ENCODE results near the gene CNKSR2. TPM values are rescaled to one million over a fixed set of nuclear protein-coding genes. Genes with fewer than 3 reads are reported as not detected.
"Not testable (repeated sequence)": the region's sequence is repeated elsewhere in the genome, so short reads cannot be mapped to it uniquely, and the experiment has no call there.

Gene CNKSR2
- total and polyA plus RNA-seq, 10 of the 15 experiments (the other 5 are each of a cell fraction or from before 2014, with no cell fraction given), result 0.02 to 0.69 (median 0.18) TPM; not detected in 4

DNA sequence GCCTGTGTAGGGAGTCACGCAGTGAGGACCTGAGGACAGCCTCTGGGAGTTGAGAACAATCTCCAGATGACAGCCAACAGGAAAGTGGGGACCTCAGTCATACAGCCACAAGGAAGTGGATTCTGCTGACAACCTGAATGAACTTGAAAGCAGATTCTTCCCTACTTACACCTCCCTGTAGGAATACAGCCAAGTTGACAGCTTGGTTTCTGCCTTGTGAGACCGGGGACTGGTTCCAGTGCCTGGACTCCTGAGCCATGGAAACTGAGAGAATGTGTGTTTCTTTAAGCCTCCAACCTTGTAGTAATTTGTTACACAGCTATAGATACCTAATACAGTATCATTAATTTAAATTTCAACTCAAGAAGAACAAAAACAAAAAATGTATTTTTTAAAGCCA is 107.5 kb downstream of the CNKSR2 start:
- intact Hi-C loops (cut with micrococcal nuclease; ENCODE audit: unreplicated experiment) (loop anchor here (10.0 kb wide), 1 partner anchor 253 kb away; no protein-coding TSS in a partner anchor), in situ Hi-C loops (cut with MboI) (loop anchor here (5.0 kb wide), 1 partner anchor 949 kb away; no protein-coding TSS in a partner anchor)
- Histone ChIP-seq H3K27me3 (replicated peaks in 1 of 2; ENCODE audit: control insufficient read depth in 2 of 2, insufficient read depth in 2 of 2, low read length in 1 of 2) (no peaks in the 10 kb centered on the region), H3K4me2 (ENCODE audit: control insufficient read depth, insufficient read depth) (no peak overlapping the region), H3K4me3 (no peak overlapping the region), H4K20me1 (ENCODE audit: control insufficient read depth, insufficient read depth) (no peaks in the 10 kb centered on the region), H3K9me3 (replicated peaks; ENCODE audit: control insufficient read depth, insufficient read depth, low read length) (no peaks in the 10 kb centered on the region), H2AFZ (ENCODE audit: control insufficient read depth, low read depth, low read length) (no peak overlapping the region), H3K79me2 (ENCODE audit: control insufficient read depth, insufficient read depth, low read length) (no peaks in the 10 kb centered on the region), H3K9ac (ENCODE audit: control insufficient read depth, insufficient read depth, low read length) (no peak overlapping the region), H3K36me3 (ENCODE audit: control insufficient read depth in 2 of 2, insufficient read depth in 2 of 2, low read length in 1 of 2) (no peaks in the 10 kb centered on the region), H3K4me1 (ENCODE audit: control insufficient read depth, insufficient read depth, low read length) (no peaks in the 10 kb centered on the region), H3K27ac (ENCODE audit: control insufficient read depth, insufficient read depth) (no peak overlapping the region)
- BruUV-seq (replicated peaks), result no TSS peak
- CTCF ChIA-PET, result interaction anchor here (1.8 to 9.0 kb wide), 3 partner anchors 7 to 952 kb away, joined by 13 to 148 read pairs (median 13); no protein-coding TSS in a partner anchor
- TF ChIP-seq MXI1 (IDR thresholded peaks at IDR 0.05; ENCODE audit: low read depth, low read length) (no peak), SPI1 (IDR thresholded peaks at IDR 0.05; ENCODE audit: borderline replicate concordance, insufficient read depth, low read depth, low read length) (no peak), SIN3A (IDR thresholded peaks at IDR 0.05; ENCODE audit: low read depth, low read length) (no peak), KLF5 (IDR thresholded peaks at IDR 0.05; ENCODE audit: partially characterized antibody) (no peak), LARP7 (IDR thresholded peaks at IDR 0.05) (no peak), MYB (IDR thresholded peaks at IDR 0.05; ENCODE audit: borderline replicate concordance, low read depth, low read length) (no peak), PAX5 (IDR thresholded peaks at IDR 0.05; ENCODE audit: borderline replicate concordance, low read depth, low read length) (no peak), TCF7 (IDR thresholded peaks at IDR 0.05; ENCODE audit: borderline replicate concordance) (no peak)
- TF ChIP-seq, protein P1, sequence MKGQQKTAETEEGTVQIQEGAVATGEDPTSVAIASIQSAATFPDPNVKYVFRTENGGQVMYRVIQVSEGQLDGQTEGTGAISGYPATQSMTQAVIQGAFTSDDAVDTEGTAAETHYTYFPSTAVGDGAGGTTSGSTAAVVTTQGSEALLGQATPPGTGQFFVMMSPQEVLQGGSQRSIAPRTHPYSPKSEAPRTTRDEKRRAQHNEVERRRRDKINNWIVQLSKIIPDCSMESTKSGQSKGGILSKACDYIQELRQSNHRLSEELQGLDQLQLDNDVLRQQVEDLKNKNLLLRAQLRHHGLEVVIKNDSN (IDR thresholded peaks at IDR 0.05; ENCODE audit: borderline replicate concordance, extremely low read length, insufficient read depth, low read depth, low read length), result no peak
- TF ChIP-seq, protein P2, sequence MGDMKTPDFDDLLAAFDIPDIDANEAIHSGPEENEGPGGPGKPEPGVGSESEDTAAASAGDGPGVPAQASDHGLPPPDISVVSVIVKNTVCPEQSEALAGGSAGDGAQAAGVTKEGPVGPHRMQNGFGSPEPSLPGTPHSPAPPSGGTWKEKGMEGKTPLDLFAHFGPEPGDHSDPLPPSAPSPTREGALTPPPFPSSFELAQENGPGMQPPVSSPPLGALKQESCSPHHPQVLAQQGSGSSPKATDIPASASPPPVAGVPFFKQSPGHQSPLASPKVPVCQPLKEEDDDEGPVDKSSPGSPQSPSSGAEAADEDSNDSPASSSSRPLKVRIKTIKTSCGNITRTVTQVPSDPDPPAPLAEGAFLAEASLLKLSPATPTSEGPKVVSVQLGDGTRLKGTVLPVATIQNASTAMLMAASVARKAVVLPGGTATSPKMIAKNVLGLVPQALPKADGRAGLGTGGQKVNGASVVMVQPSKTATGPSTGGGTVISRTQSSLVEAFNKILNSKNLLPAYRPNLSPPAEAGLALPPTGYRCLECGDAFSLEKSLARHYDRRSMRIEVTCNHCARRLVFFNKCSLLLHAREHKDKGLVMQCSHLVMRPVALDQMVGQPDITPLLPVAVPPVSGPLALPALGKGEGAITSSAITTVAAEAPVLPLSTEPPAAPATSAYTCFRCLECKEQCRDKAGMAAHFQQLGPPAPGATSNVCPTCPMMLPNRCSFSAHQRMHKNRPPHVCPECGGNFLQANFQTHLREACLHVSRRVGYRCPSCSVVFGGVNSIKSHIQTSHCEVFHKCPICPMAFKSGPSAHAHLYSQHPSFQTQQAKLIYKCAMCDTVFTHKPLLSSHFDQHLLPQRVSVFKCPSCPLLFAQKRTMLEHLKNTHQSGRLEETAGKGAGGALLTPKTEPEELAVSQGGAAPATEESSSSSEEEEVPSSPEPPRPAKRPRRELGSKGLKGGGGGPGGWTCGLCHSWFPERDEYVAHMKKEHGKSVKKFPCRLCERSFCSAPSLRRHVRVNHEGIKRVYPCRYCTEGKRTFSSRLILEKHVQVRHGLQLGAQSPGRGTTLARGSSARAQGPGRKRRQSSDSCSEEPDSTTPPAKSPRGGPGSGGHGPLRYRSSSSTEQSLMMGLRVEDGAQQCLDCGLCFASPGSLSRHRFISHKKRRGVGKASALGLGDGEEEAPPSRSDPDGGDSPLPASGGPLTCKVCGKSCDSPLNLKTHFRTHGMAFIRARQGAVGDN (IDR thresholded peaks at IDR 0.05), result no peak
- TF ChIP-seq, protein P3, sequence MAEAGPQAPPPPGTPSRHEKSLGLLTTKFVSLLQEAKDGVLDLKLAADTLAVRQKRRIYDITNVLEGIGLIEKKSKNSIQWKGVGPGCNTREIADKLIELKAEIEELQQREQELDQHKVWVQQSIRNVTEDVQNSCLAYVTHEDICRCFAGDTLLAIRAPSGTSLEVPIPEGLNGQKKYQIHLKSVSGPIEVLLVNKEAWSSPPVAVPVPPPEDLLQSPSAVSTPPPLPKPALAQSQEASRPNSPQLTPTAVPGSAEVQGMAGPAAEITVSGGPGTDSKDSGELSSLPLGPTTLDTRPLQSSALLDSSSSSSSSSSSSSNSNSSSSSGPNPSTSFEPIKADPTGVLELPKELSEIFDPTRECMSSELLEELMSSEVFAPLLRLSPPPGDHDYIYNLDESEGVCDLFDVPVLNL (IDR thresholded peaks at IDR 0.05; ENCODE audit: low read depth, low read length), result no peak
- RAD21 ChIA-PET (ENCODE audit: unreplicated experiment), result interaction anchor here (3.2 kb wide), 1 partner anchor 952 kb away, joined by 20 read pairs; no protein-coding TSS in a partner anchor
- no peak for ATAC-seq
- FAIRE-seq, result no peak
- no peak for DNase-seq (ENCODE audit: low read depth, low spot score)
- POLR2A ChIA-PET, result no interaction called here
- 14% methylated on average over 2 of the region's 2 CpGs for WGBS (ENCODE audit: insufficient coverage, insufficient replicate concordance, low lambda C conversion rate, missing lambda C conversion rate)
- SMC1A ChIA-PET (ENCODE audit: uncharacterized antibody, unreplicated experiment), result interaction anchor here (0.8 to 4.8 kb wide), 3 partner anchors 11 to 952 kb away, joined by 3 to 57 read pairs (median 4); no protein-coding TSS in a partner anchor

DNA sequence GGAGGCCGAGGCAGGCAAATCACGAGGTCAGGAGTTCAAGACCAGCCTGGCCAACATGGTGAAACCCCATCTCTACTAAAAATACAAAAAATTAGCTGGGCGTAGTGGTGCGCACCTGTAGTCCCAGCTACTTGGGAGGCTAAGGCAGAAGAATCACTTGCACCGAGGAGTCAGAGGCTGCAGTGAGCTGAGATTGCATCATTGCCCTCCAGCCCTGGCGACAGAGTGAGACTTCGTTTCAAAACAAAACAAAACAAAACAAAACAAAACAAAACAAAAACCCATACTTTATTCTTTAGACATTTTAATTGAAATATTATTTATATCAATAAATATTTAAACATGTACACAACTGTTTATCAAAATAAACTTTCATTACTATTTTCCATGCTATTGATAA is 109.8 kb downstream of the CNKSR2 start:
- in situ Hi-C loops (cut with MboI), result loop anchor here (5.0 kb wide), 1 partner anchor 952 kb away; no protein-coding TSS in a partner anchor

More for the DNA sequence above, 109.8 kb downstream of the CNKSR2 start:
- BruUV-seq (replicated peaks); H2AFZ ChIP-seq (ENCODE audit: control insufficient read depth, low read depth, low read length); H3K4me1 ChIP-seq (ENCODE audit: control insufficient read depth, insufficient read depth, low read length); DNase-seq (ENCODE audit: low read depth, low spot score); H3K9ac ChIP-seq (ENCODE audit: control insufficient read depth, insufficient read depth, low read length); RAD21 ChIA-PET (ENCODE audit: unreplicated experiment); H4K20me1 ChIP-seq (ENCODE audit: control insufficient read depth, insufficient read depth); H3K27ac ChIP-seq (ENCODE audit: control insufficient read depth, insufficient read depth); H3K4me2 ChIP-seq (ENCODE audit: control insufficient read depth, insufficient read depth); H3K36me3 ChIP-seq (ENCODE audit: control insufficient read depth in 2 of 2, insufficient read depth in 2 of 2, low read length in 1 of 2); H3K9me3 ChIP-seq (replicated peaks; ENCODE audit: control insufficient read depth, insufficient read depth, low read length); H3K27me3 ChIP-seq (replicated peaks in 1 of 2; ENCODE audit: control insufficient read depth in 2 of 2, insufficient read depth in 2 of 2, low read length in 1 of 2); ATAC-seq; H3K4me3 ChIP-seq; POLR2A ChIA-PET; FAIRE-seq; SMC1A ChIA-PET (ENCODE audit: uncharacterized antibody, unreplicated experiment); H3K79me2 ChIP-seq (ENCODE audit: control insufficient read depth, insufficient read depth, low read length): not testable (repeated sequence)
- 41% methylated on average over 7 of the region's 7 CpGs for WGBS (ENCODE audit: insufficient coverage, insufficient replicate concordance, low lambda C conversion rate, missing lambda C conversion rate)
- CTCF ChIA-PET, result interaction anchor here (1.2 to 9.0 kb wide), 2 partner anchors 28 to 954 kb away, joined by 3 to 148 read pairs; no protein-coding TSS in a partner anchor
- intact Hi-C loops (cut with micrococcal nuclease; ENCODE audit: unreplicated experiment), result loop anchor here (10.0 kb wide), 1 partner anchor 251 kb away; no protein-coding TSS in a partner anchor

All from GM12878 (cell line).